B cell (primary cell): ENCODE data around the gene OXSM. TPM values are rescaled to one million over a fixed set of nuclear protein-coding genes. Genes with fewer than 3 reads are reported as not detected.

ENCODE experiments used
- ATAC-seq: fragments of 200-7000 bp; cut with Tn5 transposase; one replicate; pipeline ENCODE4 v1.10.0; 2021; ENCODE audit warnings: low read depth, mild to moderate bottlenecking, moderate number of reproducible peaks, moderate library complexity
- CTCF ChIA-PET: fragments of 350-600 bp; sonication (Branson Sonifier 250); formaldehyde crosslinking; loops from one replicate; lab custom pipeline; 2021; ENCODE audit warnings: antibody characterized with exemption, inconsistent platforms; lab: Charles Lee
- POLR2A ChIA-PET: fragments of 350-600 bp; sonication (Branson Sonifier 250); formaldehyde crosslinking; loops from one replicate; lab custom pipeline; 2021; ENCODE audit warnings: antibody characterized with exemption; lab: Charles Lee
- DNase-seq: peaks from one replicate; pipeline ENCODE4 v3.0.0; 2013
- H2AFZ ChIP-seq: 2 replicates; pipeline ENCODE4 v1.6.1; 2012; ENCODE audit warnings: mild to moderate bottlenecking, low read depth, low read length; ENCODE audit not compliant: insufficient read depth, poor library complexity, severe bottlenecking
- H3K27ac ChIP-seq, 2 donors: 1 replicate in 1 of 2; 2 replicates in 1 of 2; pipeline ENCODE4 v1.5.1; 2012 to 2013; ENCODE audit warnings: low read length in 2 of 2, mild to moderate bottlenecking in 2 of 2, moderate library complexity in 1 of 2
- H3K27me3 ChIP-seq, 4 experiments: fragments of 200-600 bp in 1 of 4; sonication (generic) in 1 of 4; replicated peaks in 1 of 4; 1 replicate in 2 of 4; 2 replicates in 2 of 4; pipeline versions ENCODE4 v1.6.1 to v1.7.0; 2013 to 2016; ENCODE audit warnings: low read length in 3 of 4, mild to moderate bottlenecking in 2 of 4, mixed read lengths in 1 of 4, moderate library complexity in 1 of 4; ENCODE audit not compliant: insufficient read depth in 4 of 4, control insufficient read depth in 3 of 4; ENCODE audit errors: control extremely low read depth in 1 of 4
- H3K36me3 ChIP-seq, 2 experiments: replicated peaks in 1 of 2; 1 replicate in 1 of 2; 2 replicates in 1 of 2; pipeline versions ENCODE4 v1.6.1 to v1.7.1; 2013; ENCODE audit warnings: low read length in 1 of 2; ENCODE audit not compliant: insufficient read depth in 2 of 2, control insufficient read depth in 1 of 2; ENCODE audit errors: control extremely low read depth in 1 of 2, extremely low read depth in 1 of 2
- H3K4me1 ChIP-seq, 2 donors: fragments of 200-600 bp in 1 of 2; sonication (generic) in 1 of 2; 1 replicate in 1 of 2; 2 replicates in 1 of 2; pipeline versions ENCODE4 v1.5.1 to v1.6.1; 2013 to 2017; ENCODE audit warnings: low read length in 2 of 2; ENCODE audit not compliant: control insufficient read depth in 2 of 2, insufficient read depth in 2 of 2
- H3K4me2 ChIP-seq: replicated peaks from 2 replicates; pipeline ENCODE3; 2012; ENCODE audit warnings: mild to moderate bottlenecking, low read depth, low read length; ENCODE audit not compliant: poor library complexity, severe bottlenecking
- H3K4me3 ChIP-seq, 5 experiments: fragments of 200-600 bp in 1 of 5; sonication (generic) in 1 of 5; 1 replicate in 3 of 5; 2 replicates in 2 of 5; pipeline versions ENCODE4 v1.5.1 to v1.7.0; 2011 to 2016; ENCODE audit warnings: low read length in 4 of 5, mild to moderate bottlenecking in 4 of 5, low read depth in 2 of 5, control low read depth in 1 of 5, moderate library complexity in 1 of 5; ENCODE audit not compliant: insufficient read depth in 1 of 5; ENCODE audit errors: control extremely low read depth in 1 of 5, extremely low read depth in 1 of 5
- H3K79me2 ChIP-seq: fragments of 200-600 bp; sonication (generic); one replicate; pipeline ENCODE4 v1.6.0; 2016; ENCODE audit warnings: low read length; ENCODE audit not compliant: control insufficient read depth, insufficient read depth
- H3K9ac ChIP-seq: fragments of 200-600 bp; sonication (generic); 2 replicates; pipeline ENCODE4 v1.6.1; 2017; ENCODE audit warnings: mild to moderate bottlenecking, low read length, moderate library complexity
- H3K9me3 ChIP-seq, 3 donors: one replicate each; pipeline versions ENCODE4 v1.6.1 to v1.7.1; 2013; ENCODE audit warnings: low read length in 2 of 3; ENCODE audit not compliant: control insufficient read depth in 2 of 3, insufficient read depth in 1 of 3; ENCODE audit errors: control extremely low read depth in 1 of 3
- H4K20me1 ChIP-seq: 2 replicates; pipeline ENCODE4 v1.6.0; 2012; ENCODE audit warnings: mild to moderate bottlenecking, low read length; ENCODE audit not compliant: insufficient read depth, control insufficient read depth, poor library complexity, severe bottlenecking
- H3K27ac Mint-ChIP-seq: one replicate; pipeline ENCODE4 v1.8.0; 2021; ENCODE audit warnings: mixed read lengths
- H3K27me3 Mint-ChIP-seq: one replicate; pipeline ENCODE4 v1.8.0; 2021; ENCODE audit warnings: mixed read lengths
- H3K4me1 Mint-ChIP-seq: one replicate; pipeline ENCODE4 v1.8.0; 2021; ENCODE audit warnings: mixed read lengths
- H3K4me3 Mint-ChIP-seq: one replicate; pipeline ENCODE4 v1.8.0; 2021; ENCODE audit warnings: mixed read lengths
- H3K9me3 Mint-ChIP-seq: one replicate; pipeline ENCODE4 v1.8.0; 2022; ENCODE audit warnings: mixed read lengths; ENCODE audit not compliant: insufficient read depth
- EZH2 ChIP-seq: IDR thresholded peaks from 2 replicates; pipeline ENCODE4 v1.6.1; 2012; ENCODE audit warnings: borderline replicate concordance, low read depth, mild to moderate bottlenecking, moderate library complexity, low read length; ENCODE audit not compliant: insufficient read depth, poor library complexity, severe bottlenecking
- WGBS: methylation state at CpG from one replicate; pipeline ENCODE4 v1.1.5; 2013; ENCODE audit warnings: missing lambda C conversion rate; ENCODE audit not compliant: insufficient coverage; 5-methylcytosine and 5-hydroxymethylcytosine counted together
- intact Hi-C: fragments of 100-400 bp; cut with micrococcal nuclease; formaldehyde crosslinking; loops from one replicate; pipeline ENCODE4 v1.10.0; 2022
- polyA plus RNA-seq: library from polyadenylated mRNA; depleted of rRNA; stranded (reverse); fragments of >200 nt; gene quantifications from 2 replicates; pipeline ENCODE4 v1.2.3, GENCODE V29; 2012
- total RNA-seq, 2 donors: library from RNA; stranded (reverse); fragments of 120-200 nt in 1 of 2; gene quantifications; 1 replicate in 1 of 2; 2 replicates in 1 of 2; pipeline versions ENCODE4 v1.2.3 to v1.2.4, GENCODE V29; 2013 to 2022
- TF ChIP-seq, protein P1 (sequence below): fragments of 200-600 bp; IDR thresholded peaks from one replicate; pipeline ENCODE4 v1.8.0; 2022; ENCODE audit warnings: antibody characterized with exemption, mild to moderate bottlenecking

OXSM gene
- total and polyA plus RNA-seq, 2 donors (not counting 1 experiment from before 2014, with no cell fraction given): 13.7 to 18.7 TPM

DNA sequence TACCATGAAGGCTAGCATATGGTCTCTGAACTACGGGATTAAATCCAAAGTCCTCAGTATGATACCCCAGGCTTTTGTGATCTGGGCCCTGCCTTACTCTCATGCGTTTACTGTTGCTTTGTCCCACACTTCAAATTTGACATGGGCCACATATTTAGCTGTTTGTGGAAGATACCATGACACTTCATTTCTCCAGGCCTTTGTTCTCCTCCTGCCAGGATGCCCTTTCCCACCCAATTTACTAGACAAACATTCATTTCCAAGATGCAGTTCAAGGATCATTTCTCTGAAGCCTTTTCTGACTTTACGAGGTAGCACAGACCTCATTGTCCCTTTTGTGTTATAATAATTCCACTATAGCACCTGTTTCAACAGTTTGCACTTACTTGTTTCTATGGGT lies 2.2 kb upstream of the OXSM start:
- H3K9me3 ChIP-seq: no peaks in the 10 kb centered on the region
- Mint-ChIP-seq H3K27me3 (no peaks in the 10 kb centered on the region), H3K4me1 (peaks cover 52% of the 10 kb centered on the region), H3K9me3 (no peaks in the 10 kb centered on the region), H3K4me3 (peak overlapping the region; percentile 64), H3K27ac (no peak overlapping the region)
- H3K79me2 ChIP-seq: peaks cover 2% of the 10 kb centered on the region
- H3K4me2 ChIP-seq: no peak overlapping the region
- 100% methylated on average over 1 of the region's 3 CpGs for WGBS
- ATAC-seq (no peak), DNase-seq (no peak)
- no peak overlapping the region for H3K9ac ChIP-seq
- H2AFZ ChIP-seq: no peak overlapping the region
- H3K4me1 ChIP-seq: peaks cover 20 to 22% of the 10 kb centered on the region in 2 donors
- H3K36me3 ChIP-seq: no peaks in the 10 kb centered on the region
- no peak for TF ChIP-seq EZH2
- TF ChIP-seq, protein P1, sequence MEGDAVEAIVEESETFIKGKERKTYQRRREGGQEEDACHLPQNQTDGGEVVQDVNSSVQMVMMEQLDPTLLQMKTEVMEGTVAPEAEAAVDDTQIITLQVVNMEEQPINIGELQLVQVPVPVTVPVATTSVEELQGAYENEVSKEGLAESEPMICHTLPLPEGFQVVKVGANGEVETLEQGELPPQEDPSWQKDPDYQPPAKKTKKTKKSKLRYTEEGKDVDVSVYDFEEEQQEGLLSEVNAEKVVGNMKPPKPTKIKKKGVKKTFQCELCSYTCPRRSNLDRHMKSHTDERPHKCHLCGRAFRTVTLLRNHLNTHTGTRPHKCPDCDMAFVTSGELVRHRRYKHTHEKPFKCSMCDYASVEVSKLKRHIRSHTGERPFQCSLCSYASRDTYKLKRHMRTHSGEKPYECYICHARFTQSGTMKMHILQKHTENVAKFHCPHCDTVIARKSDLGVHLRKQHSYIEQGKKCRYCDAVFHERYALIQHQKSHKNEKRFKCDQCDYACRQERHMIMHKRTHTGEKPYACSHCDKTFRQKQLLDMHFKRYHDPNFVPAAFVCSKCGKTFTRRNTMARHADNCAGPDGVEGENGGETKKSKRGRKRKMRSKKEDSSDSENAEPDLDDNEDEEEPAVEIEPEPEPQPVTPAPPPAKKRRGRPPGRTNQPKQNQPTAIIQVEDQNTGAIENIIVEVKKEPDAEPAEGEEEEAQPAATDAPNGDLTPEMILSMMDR: no peak
- no peak overlapping the region for H3K27ac ChIP-seq
- CTCF ChIA-PET: no interaction called here
- H3K27me3 ChIP-seq: no peaks in the 10 kb centered on the region
- H3K4me3 ChIP-seq: no peak overlapping the region
- no peaks in the 10 kb centered on the region for H4K20me1 ChIP-seq
- intact Hi-C loops: loop anchor here (10.0 kb wide), 2 partner anchors 1697 to 1833 kb away; partner anchors contain the start of gene SLC4A7
- POLR2A ChIA-PET: no interaction called here

DNA sequence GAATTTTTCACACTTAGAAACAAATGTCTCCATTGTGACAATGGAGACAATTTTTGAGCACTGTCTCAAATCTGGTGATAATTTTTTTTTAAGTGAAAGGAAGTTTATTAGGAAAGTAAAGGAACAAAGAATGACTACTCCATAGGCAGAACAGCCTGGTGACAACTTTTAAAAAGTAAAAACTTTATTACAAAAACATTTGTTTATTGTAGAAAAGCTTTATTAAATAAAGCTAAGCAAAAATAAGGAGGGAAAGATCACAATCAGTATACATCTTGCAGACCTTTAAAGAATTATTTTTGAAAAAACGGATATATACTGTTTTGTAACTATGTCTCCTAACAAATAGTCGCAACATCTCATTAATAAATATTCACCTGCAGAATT lies 688 bp upstream of the OXSM start:
- H3K4me3 ChIP-seq: peak overlapping the region; percentile 60 to 95 (median 67)
- H4K20me1 ChIP-seq: no peaks in the 10 kb centered on the region
- no peaks in the 10 kb centered on the region for H3K27me3 ChIP-seq
- POLR2A ChIA-PET: no interaction called here
- CTCF ChIA-PET: interaction anchor here (1.1 to 1.5 kb wide), 2 partner anchors 68 to 141 kb away, joined by 3 to 5 read pairs; no protein-coding TSS in a partner anchor
- peak overlapping the region; percentile 95 to 96 for H3K27ac ChIP-seq
- no peaks in the 10 kb centered on the region for H3K27me3 Mint-ChIP-seq
- H3K4me1 Mint-ChIP-seq: peaks cover 45% of the 10 kb centered on the region
- WGBS: no CpG with 5 or more reads among the region's 2 CpGs
- peak overlapping the region; percentile 82 for H3K4me2 ChIP-seq
- TF ChIP-seq, protein P1: no peak
- TF ChIP-seq EZH2: no peak
- no peak for DNase-seq
- H3K9ac ChIP-seq: peak overlapping the region; percentile 81
- peak overlapping the region; percentile 97 for H3K4me3 Mint-ChIP-seq
- H3K36me3 ChIP-seq: no peaks in the 10 kb centered on the region
- H3K4me1 ChIP-seq: peaks cover 16% of the 10 kb centered on the region in 2 donors
- no peaks in the 10 kb centered on the region for H3K9me3 Mint-ChIP-seq
- no peaks in the 10 kb centered on the region for H3K79me2 ChIP-seq
- H3K9me3 ChIP-seq: no peaks in the 10 kb centered on the region
- intact Hi-C loops: loop anchor here (10.0 kb wide), 2 partner anchors 1696 to 1834 kb away; partner anchors contain the start of gene SLC4A7
- H3K27ac Mint-ChIP-seq: no peak overlapping the region
- no peak for ATAC-seq
- H2AFZ ChIP-seq: peak overlapping the region; percentile 81
